HFFc6 (cell line): ENCODE data around the gene TYMP. TPM values are rescaled to one million over a fixed set of nuclear protein-coding genes. Genes with fewer than 3 reads are reported as not detected.
A peak's percentile ranks its signal among the peaks of the same experiment; 100 is the strongest.
"Not testable (repeated sequence)": the region's sequence is repeated elsewhere in the genome, so short reads cannot be mapped to it uniquely, and the experiment has no call there.

Source experiments
- DNase-seq: peaks from one replicate; pipeline ENCODE4 v3.0.0-alpha.2; 2018
- H3K27ac Mint-ChIP-seq: 2 replicates; pipeline ENCODE4 v1.8.0; 2020; ENCODE audit warnings: mild to moderate bottlenecking, mixed read lengths
- H3K27me3 Mint-ChIP-seq: 2 replicates; pipeline ENCODE4 v1.8.0; 2021; ENCODE audit warnings: mild to moderate bottlenecking, moderate library complexity, mixed read lengths; ENCODE audit not compliant: insufficient read depth
- H3K36me3 Mint-ChIP-seq: 2 replicates; pipeline ENCODE4 v1.8.0; 2021; ENCODE audit warnings: low read depth, mixed read lengths
- H3K4me1 Mint-ChIP-seq: 2 replicates; pipeline ENCODE4 v1.8.0; 2020; ENCODE audit warnings: low read depth, mixed read lengths
- H3K4me3 Mint-ChIP-seq: 2 replicates; pipeline ENCODE4 v1.8.0; 2020; ENCODE audit warnings: mild to moderate bottlenecking, moderate library complexity, mixed read lengths
- H3K9me3 Mint-ChIP-seq: 2 replicates; pipeline ENCODE4 v1.8.0; 2020; ENCODE audit warnings: mild to moderate bottlenecking, mixed read lengths
- CTCF ChIP-seq: fragments of 200-600 bp; sonication (generic); IDR thresholded peaks from 2 replicates; pipeline ENCODE4 v1.5.0; 2021; ENCODE audit warnings: antibody characterized with exemption, mild to moderate bottlenecking
- total RNA-seq, 6 experiments: library from RNA; stranded (reverse); fragmentation: NEBNext Ultra II Directional; extraction: Animal tissue kit (Norgen Biotek cat#: 25700); gene quantifications; 2 replicates in 1 of 6; 3 replicates in 5 of 6; pipeline ENCODE4 v1.2.3, GENCODE V29; 2021

The TYMP gene
- total RNA-seq, 6 experiments from 2014 or later = 0.95 to 2.1 (median 1.3) TPM

- peaks cover 2% of the 10 kb centered on the region; the same call in 1 of the 2 replicates for H3K27me3 Mint-ChIP-seq
- peaks cover 14% of the 10 kb centered on the region for H3K36me3 Mint-ChIP-seq
- no peaks in the 10 kb centered on the region for H3K9me3 Mint-ChIP-seq
- TF ChIP-seq CTCF = no peak
- H3K4me1 Mint-ChIP-seq = peaks cover 19% of the 10 kb centered on the region
- 0 out of 2 replicates have a peak overlapping the region, but pooled peaks have one; percentile 26 for H3K4me3 Mint-ChIP-seq
- H3K27ac Mint-ChIP-seq = no peak overlapping the region; the same call in 1 of the 2 replicates
- DNase-seq = no peak
Measured at GRCh38 chr22:50522806-50523438, 6.9 kb downstream of the TYMP start.

- DNase-seq = no peak
- no peak for TF ChIP-seq CTCF
- Mint-ChIP-seq H3K36me3 (peaks cover 14% of the 10 kb centered on the region), H3K4me1 (peaks cover 16% of the 10 kb centered on the region), H3K27ac (no peak overlapping the region), H3K9me3 (no peaks in the 10 kb centered on the region), H3K27me3 (peaks cover 2% of the 10 kb centered on the region; the same call in 1 of the 2 replicates), H3K4me3 (no peak overlapping the region)
Measured at GRCh38 chr22:50522208-50522805, 7.5 kb downstream of the TYMP start.

- H3K4me1 Mint-ChIP-seq = peaks cover 10% of the 10 kb centered on the region
- H3K4me3 Mint-ChIP-seq = no peak overlapping the region
- DNase-seq = no peak
- H3K27ac Mint-ChIP-seq = no peak overlapping the region
- peaks cover 14% of the 10 kb centered on the region for H3K36me3 Mint-ChIP-seq
- H3K9me3 Mint-ChIP-seq = no peaks in the 10 kb centered on the region
- no peaks in the 10 kb centered on the region for H3K27me3 Mint-ChIP-seq
- no peak for TF ChIP-seq CTCF
Measured at GRCh38 chr22:50521710-50522109, 8.1 kb downstream of the TYMP start.

GRCh38 chr22:50520826-50521453, 8.9 kb downstream of the TYMP start:
- Mint-ChIP-seq H3K27me3 (no peaks in the 10 kb centered on the region), H3K4me3 (no peak overlapping the region), H3K9me3 (no peaks in the 10 kb centered on the region), H3K36me3 (peaks cover 14% of the 10 kb centered on the region), H3K4me1 (peaks cover 9% of the 10 kb centered on the region), H3K27ac (no peak overlapping the region; the same call in 1 of the 2 replicates)
- no peak for TF ChIP-seq CTCF
- DNase-seq = no peak

- not testable (repeated sequence) for DNase-seq, H3K4me1 Mint-ChIP-seq, H3K4me3 Mint-ChIP-seq, H3K9me3 Mint-ChIP-seq, H3K27ac Mint-ChIP-seq, H3K27me3 Mint-ChIP-seq
- peaks cover 14% of the 10 kb centered on the region for H3K36me3 Mint-ChIP-seq
Measured at GRCh38 chr22:50520184-50520583, 9.6 kb downstream of the TYMP start.

GRCh38 chr22:50519151-50519550, 10.7 kb downstream of the TYMP start:
- TF ChIP-seq CTCF = no peak
- H3K4me3 Mint-ChIP-seq = no peak overlapping the region
- H3K9me3 Mint-ChIP-seq = no peaks in the 10 kb centered on the region
- H3K27ac Mint-ChIP-seq = no peak overlapping the region
- H3K27me3 Mint-ChIP-seq = no peaks in the 10 kb centered on the region
- DNase-seq = no peak
- peaks cover 11% of the 10 kb centered on the region; the same call in 1 of the 2 replicates for H3K36me3 Mint-ChIP-seq
- peaks cover under 1% of the 10 kb centered on the region; the same call in 1 of the 2 replicates for H3K4me1 Mint-ChIP-seq
